ENCODE data around the gene SORBS1.

Gene SORBS1

GRCh38 chr10:95413588-95413987 is 147.6 kb downstream of the SORBS1 start:
- no peak for TF ChIP-seq CTCF (IDR thresholded peaks at IDR 0.05; ENCODE audit: extremely low read depth, insufficient read depth, missing control alignments)
- no peak for DNase-seq (ENCODE audit: low spot score)
- in situ Hi-C loops (cut with MboI; ENCODE audit: low pct_unique_long_range_greater_than_20kb, low sequenced_read_pairs, unreplicated experiment): no loop called here

- DNase-seq (ENCODE audit: low spot score): no peak
- in situ Hi-C loops (cut with MboI; ENCODE audit: low pct_unique_long_range_greater_than_20kb, low sequenced_read_pairs, unreplicated experiment): no loop called here
Measured at GRCh38 chr10:95411635-95412034, 149.5 kb downstream of the SORBS1 start.

GRCh38 chr10:95408983-95409873 is 151.9 kb downstream of the SORBS1 start:
- in situ Hi-C loops (cut with MboI; ENCODE audit: low pct_unique_long_range_greater_than_20kb, low sequenced_read_pairs, unreplicated experiment): no loop called here
- DNase-seq (ENCODE audit: low spot score): no peak
- no peak for TF ChIP-seq CTCF (IDR thresholded peaks at IDR 0.05; ENCODE audit: extremely low read depth, insufficient read depth, missing control alignments)

More at GRCh38 chr10:95411635-95412034, 149.5 kb downstream of the SORBS1 start:
- TF ChIP-seq CTCF (IDR thresholded peaks at IDR 0.05; ENCODE audit: extremely low read depth, insufficient read depth, missing control alignments): no peak

GRCh38 chr10:95408148-95408960 is 152.8 kb downstream of the SORBS1 start:
- DNase-seq (ENCODE audit: low spot score): no peak
- in situ Hi-C loops (cut with MboI; ENCODE audit: low pct_unique_long_range_greater_than_20kb, low sequenced_read_pairs, unreplicated experiment): no loop called here
- no peak for TF ChIP-seq CTCF (IDR thresholded peaks at IDR 0.05; ENCODE audit: extremely low read depth, insufficient read depth, missing control alignments)

- TF ChIP-seq CTCF (IDR thresholded peaks at IDR 0.05; ENCODE audit: extremely low read depth, insufficient read depth, missing control alignments): no peak
- DNase-seq (ENCODE audit: low spot score): no peak
- in situ Hi-C loops (cut with MboI; ENCODE audit: low pct_unique_long_range_greater_than_20kb, low sequenced_read_pairs, unreplicated experiment): no loop called here
Measured at GRCh38 chr10:95407546-95407945, 153.6 kb downstream of the SORBS1 start.

- in situ Hi-C loops (cut with MboI; ENCODE audit: low pct_unique_long_range_greater_than_20kb, low sequenced_read_pairs, unreplicated experiment): no loop called here
- DNase-seq (ENCODE audit: low spot score): no peak
- no peak for TF ChIP-seq CTCF (IDR thresholded peaks at IDR 0.05; ENCODE audit: extremely low read depth, insufficient read depth, missing control alignments)
Measured at GRCh38 chr10:95406651-95407280, 154.4 kb downstream of the SORBS1 start.

Data from GM13977 (cell line).